ENCODE results near the gene S100A2. TPM values are rescaled to one million over a fixed set of nuclear protein-coding genes. Genes with fewer than 3 reads are reported as not detected.

S100A2 gene
- total and polyA plus RNA-seq, 2 of the 8 experiments (the other 6 are each of a cell fraction or from before 2014, with no cell fraction given): 0.86 TPM; not detected in 1

DNA sequence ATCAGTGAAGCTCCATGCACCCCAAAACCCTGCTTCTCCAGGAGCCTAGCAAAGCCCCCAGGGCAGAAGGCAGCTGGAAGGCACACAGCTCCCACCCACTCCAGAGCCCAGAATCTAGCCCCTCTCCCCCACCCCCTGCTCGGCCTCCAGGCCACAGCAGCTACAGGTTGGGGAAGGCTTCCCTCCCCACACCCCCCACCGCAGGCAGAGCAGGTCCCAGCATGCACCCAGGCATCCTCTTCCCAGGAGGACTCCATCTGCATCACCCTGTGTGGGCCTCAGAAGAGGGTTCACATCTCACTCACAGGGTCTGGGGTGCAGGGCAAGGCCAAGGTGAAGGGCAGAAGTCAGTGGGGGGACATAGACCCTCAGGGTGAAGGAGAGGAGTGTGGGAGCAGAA, 49.8 kb upstream of the S100A2 start:
- Histone ChIP-seq H2BK15ac (ENCODE audit: low read length) (0 out of 2 replicates have a peak overlapping the region, but pooled peaks have one; percentile 88), H2AFZ (ENCODE audit: low read length) (no peak overlapping the region), H4K91ac (replicated peaks; ENCODE audit: insufficient read length, low read length) (peak overlapping the region; percentile 76), H3K27ac (ENCODE audit: low read depth, low read length) (no peak overlapping the region), H3K4me3 (ENCODE audit: extremely low read depth in 1 of 4, insufficient read depth in 2 of 4, low read depth in 3 of 4, low read length in 4 of 4) (no peak overlapping the region), H3K18ac (ENCODE audit: extremely low read depth, low read length) (peak overlapping the region; percentile 71; the same call in 1 of the 2 replicates), H3K79me1 (ENCODE audit: low read depth, low read length) (no peaks in the 10 kb centered on the region), H3K9me3 (ENCODE audit: insufficient read depth in 2 of 2, low read depth in 1 of 2, low read length in 1 of 2) (no peaks in the 10 kb centered on the region), H2AK5ac (ENCODE audit: low read depth, low read length) (peak overlapping the region; percentile 40; the same call in 1 of the 2 replicates), H4K5ac (ENCODE audit: insufficient read length, low read depth, low read length) (no peak overlapping the region), H3K14ac (ENCODE audit: insufficient read length) (no peak overlapping the region), H3K23me2 (ENCODE audit: low read depth, low read length) (peaks cover 3% of the 10 kb centered on the region), H2BK5ac (ENCODE audit: low read depth, low read length) (no peak overlapping the region), H4K8ac (ENCODE audit: extremely low read depth, insufficient read depth, low read length) (no peak overlapping the region), H3K56ac (replicated peaks; ENCODE audit: insufficient read length, low read depth, low read length) (no peak overlapping the region), H3K9ac (replicated peaks in 1 of 4; ENCODE audit: extremely low read depth in 1 of 4, low read depth in 3 of 4, low read length in 3 of 4) (no peak overlapping the region), H3K79me2 (ENCODE audit: control insufficient read depth in 1 of 2, insufficient read depth in 2 of 2, low read length in 2 of 2) (no peaks in the 10 kb centered on the region), H4K20me1 (replicated peaks in 1 of 2; ENCODE audit: control insufficient read depth in 1 of 2, insufficient read depth in 2 of 2, low read length in 2 of 2) (no peaks in the 10 kb centered on the region), H3K23ac (ENCODE audit: insufficient read length) (no peak overlapping the region), H3K4me1 (replicated peaks in 1 of 4; ENCODE audit: control insufficient read depth in 3 of 4, insufficient read depth in 4 of 4, low read length in 3 of 4) (peaks cover 0 to 21% (median 11%) of the 10 kb centered on the region in 4 experiments; a peak in 6 of 7 replicates), H2BK20ac (ENCODE audit: low read length) (peak overlapping the region; percentile 72; the same call in 1 of the 2 replicates), H3K27me3 (replicated peaks in 1 of 4; ENCODE audit: control insufficient read depth in 3 of 4, extremely low read depth in 1 of 4, insufficient read depth in 3 of 4, low read length in 3 of 4) (no peaks in the 10 kb centered on the region; a peak in 1 of 7 replicates), H2BK12ac (ENCODE audit: low read depth, low read length) (peak overlapping the region; percentile 75; the same call in 1 of the 2 replicates), H3K36me3 (ENCODE audit: control insufficient read depth in 2 of 4, insufficient read depth in 4 of 4, low read length in 3 of 4) (peaks cover 0 to 6% (median 0%) of the 10 kb centered on the region in 4 experiments; a peak in 4 of 8 replicates), H3K4ac (replicated peaks; ENCODE audit: insufficient read length, low read depth, low read length) (no peak overlapping the region), H3K4me2 (ENCODE audit: insufficient read depth in 1 of 2, low read depth in 2 of 2, low read length in 2 of 2) (no peak overlapping the region), H2BK120ac (replicated peaks; ENCODE audit: low read depth, low read length) (no peak overlapping the region)
- WGBS, 2 experiments (ENCODE audit: extremely low coverage in 1 of 2, insufficient coverage in 1 of 2, insufficient read length in 1 of 2, insufficient replicate concordance in 2 of 2, low coverage in 1 of 2, low lambda C conversion rate in 2 of 2, missing lambda C conversion rate in 1 of 2): 100% methylated on average over 1 of the region's 2 CpGs; no CpG with 5 or more reads in 1 of the 2 experiments
- CTCF ChIA-PET (ENCODE audit: partially characterized antibody): interaction anchor here (1.2 to 15.9 kb wide), 13 partner anchors 8 to 261 kb away, joined by 3 to 224 read pairs (median 24); partner anchors contain the start of genes S100A1, S100A13, S100A2 and S100A6
- FAIRE-seq (no peak), DNase-seq (ENCODE audit: low read depth in 1 of 2, low spot score in 2 of 2) (no peak)
- no peak for TF ChIP-seq EZH2 (IDR thresholded peaks at IDR 0.05; ENCODE audit: low read depth, low read length, severe bottlenecking)
- TF ChIP-seq HDAC6 (IDR thresholded peaks at IDR 0.05; ENCODE audit: low read depth, low read length): no peak
- no peak for TF ChIP-seq POLR2A (IDR thresholded peaks at IDR 0.05; ENCODE audit: control extremely low read depth in 1 of 2, low read depth in 2 of 2, low read length in 2 of 2)
- TF ChIP-seq CEBPB (IDR thresholded peaks at IDR 0.05; ENCODE audit: low read depth, low read length): no peak
- TF ChIP-seq TBP (IDR thresholded peaks at IDR 0.05; ENCODE audit: low read depth, low read length): no peak
- POLR2A ChIA-PET (ENCODE audit: partially characterized antibody): interaction anchor here (0.8 to 15.3 kb wide), 6 partner anchors 11 to 95 kb away, joined by 3 to 261 read pairs (median 4); partner anchors contain the start of genes CHTOP, S100A1 and S100A13
